HG03520 (cell line): ENCODE results near the gene EPB41L3.
"Not testable (repeated sequence)": the region's sequence is repeated elsewhere in the genome, so short reads cannot be mapped to it uniquely, and the experiment has no call there.

Source experiments
- ATAC-seq: cut with Tn5 transposase; IDR thresholded peaks from one replicate; pipeline ENCODE4 v1.9.1; 2021; ENCODE audit warnings: mild to moderate bottlenecking, moderate library complexity; ENCODE audit not compliant: unreplicated experiment

EPB41L3 gene

DNA sequence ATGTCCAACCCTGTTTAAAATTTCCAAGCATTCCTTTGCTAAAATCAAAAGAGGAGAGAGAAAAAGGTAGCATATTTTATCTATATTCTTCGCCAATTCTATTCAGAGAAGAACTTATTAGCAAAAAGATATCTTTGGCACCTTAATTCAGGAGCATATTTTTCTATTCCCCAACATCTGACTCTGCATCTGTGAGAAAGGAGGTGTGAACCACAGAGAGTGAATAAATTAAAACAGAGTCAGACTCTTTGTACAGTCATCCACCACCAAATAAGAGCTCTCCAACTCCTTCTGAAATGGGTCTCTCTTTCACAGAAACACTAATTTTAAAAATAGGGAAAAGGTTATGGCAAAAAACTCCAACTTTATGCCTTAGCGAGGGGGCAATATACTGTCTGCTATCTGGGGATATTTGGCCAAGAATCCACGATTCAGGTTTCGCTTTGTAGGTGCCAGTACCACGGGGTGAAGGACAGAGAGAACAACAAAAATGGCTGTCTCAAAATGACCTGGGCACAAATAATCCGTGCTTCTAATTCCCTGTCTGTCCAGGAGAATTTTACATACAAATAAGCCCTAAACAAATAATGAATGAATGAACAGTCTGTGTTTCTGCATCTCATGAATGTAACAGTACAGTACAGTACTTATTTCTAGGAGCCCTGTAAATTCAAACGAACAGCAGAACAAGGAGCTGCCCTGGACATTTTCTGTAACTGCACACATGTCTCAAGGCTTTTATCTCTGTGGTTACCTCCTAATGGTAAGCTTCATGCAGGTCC lies 43.4 kb downstream of the EPB41L3 start:
- ATAC-seq: no peak

DNA sequence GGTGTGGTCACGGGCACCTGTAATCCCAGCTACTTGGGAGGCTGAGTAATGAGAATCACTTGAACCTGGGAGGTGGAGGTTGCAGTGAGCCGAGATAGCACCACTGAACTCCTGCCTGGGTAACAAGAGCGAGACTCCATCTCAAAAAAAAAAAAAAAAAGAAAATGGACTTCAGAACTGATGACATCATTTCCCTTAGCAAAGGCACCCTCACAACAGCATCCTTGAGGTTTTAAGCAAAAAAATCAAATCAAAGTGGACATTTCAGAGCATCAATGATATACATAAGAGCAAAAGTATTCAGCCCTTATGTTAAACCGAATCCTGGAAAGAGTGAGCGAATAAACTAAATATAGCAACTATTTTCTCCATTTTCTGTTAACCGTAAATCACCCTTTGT lies 45.3 kb downstream of the EPB41L3 start:
- ATAC-seq: no peak

DNA sequence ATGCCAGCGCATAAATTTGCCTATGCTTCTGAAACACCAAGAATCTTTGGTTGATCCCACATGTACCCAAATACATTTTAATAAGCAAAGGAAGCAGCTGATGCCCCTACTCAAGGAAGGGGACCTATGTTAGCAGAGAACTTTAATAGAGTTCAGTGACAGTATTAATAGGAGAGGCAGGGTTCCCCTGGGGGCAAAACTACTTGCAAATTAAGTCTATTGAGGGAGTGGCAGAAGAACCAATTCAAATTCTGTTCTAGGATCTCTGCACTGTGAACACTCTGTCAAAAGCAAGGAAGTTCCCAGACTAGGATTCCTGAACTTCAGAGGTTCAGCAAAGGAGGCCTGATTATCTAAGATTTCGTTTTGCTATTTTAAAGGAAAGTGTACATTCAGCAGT lies 47.5 kb downstream of the EPB41L3 start:
- no peak for ATAC-seq

DNA sequence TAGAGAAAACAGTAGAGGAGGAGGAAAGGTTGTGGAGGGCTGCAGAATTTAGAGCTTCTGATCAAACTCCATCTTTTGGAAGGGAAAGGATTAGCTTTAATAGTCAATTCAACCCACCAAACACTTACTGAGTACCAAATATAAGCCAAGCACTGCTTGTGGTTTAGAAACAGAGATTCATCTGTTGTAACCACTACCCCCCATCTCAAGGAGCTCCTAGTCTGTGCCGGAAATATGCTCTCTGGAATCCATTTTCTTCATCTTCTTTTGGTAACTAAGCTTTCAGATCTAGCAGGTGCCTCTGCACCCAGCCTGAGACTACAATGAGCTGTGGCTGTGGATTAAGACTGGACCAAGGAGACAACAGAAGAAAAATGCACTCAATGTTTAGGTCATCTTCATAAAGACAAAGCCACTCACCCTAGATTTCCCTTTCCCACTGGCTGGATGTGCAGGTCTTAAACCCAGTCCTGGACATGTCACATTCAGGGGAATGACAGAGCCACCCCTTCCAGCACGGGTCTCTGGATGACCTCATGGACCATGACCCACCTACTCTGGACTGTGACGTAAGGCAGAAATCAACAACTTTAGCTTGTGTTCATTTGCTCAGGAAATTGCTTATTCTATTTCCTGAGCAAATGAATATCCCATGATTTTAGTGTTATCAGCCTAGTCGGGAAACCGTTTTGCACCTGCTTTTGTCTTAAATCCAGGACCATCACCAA lies 52.9 kb downstream of the EPB41L3 start:
- ATAC-seq: no peak

DNA sequence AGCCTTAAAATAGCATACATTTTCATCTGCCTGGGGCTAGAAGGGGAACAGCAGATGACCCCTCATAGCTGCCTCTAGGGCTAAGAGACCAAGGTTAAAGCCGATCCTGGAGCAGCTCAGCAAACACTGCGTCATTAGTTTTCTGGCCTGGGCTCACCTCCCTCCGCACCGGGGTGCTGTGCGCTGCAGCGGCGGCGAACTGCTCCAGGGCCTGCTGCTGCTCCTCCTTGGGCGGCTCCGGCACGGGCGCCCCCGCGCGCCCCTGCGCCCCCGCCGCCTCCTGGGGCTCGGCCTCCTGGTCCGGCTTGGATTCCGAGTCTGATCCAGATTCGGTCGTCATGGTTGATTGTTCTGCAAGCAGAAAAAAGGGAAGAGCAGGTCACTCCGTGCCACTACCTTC lies 55.0 kb downstream of the EPB41L3 start:
- no peak for ATAC-seq

DNA sequence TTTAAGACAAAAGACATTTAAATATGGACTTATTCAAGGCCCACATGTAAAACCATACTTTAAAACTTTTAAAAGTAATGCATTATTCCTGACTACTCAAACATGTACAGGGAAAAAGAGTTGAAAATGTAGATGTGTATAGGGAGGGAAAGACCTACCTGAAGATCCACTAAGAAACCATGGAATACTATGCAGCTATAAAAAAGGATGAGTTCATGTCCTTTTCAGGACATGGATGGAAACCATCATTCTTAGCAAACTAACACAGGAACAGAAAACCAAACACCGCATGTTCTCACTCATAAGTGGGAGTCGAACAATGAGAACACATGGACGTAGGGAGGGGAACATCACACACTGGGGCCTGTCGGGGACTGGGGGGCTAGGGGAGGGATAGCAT lies 55.8 kb downstream of the EPB41L3 start:
- ATAC-seq: not testable (repeated sequence)

DNA sequence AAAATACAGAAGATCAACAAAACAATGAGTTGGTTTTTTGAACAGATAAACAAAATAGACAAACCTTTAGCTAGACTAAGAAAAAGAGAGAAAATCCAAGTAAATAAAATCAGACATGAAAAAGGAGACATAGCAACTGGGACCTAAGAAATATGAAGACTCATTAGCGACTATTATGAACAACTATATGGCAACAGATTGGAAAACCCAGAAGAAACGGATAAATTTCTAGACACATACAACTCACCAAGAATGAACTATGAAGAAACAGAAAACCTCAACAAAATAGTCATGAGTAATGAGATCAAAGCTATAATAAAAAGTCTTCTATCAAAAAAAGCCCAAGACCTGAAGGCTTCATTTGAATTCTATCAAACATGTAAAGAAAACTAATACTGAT lies 59.3 kb downstream of the EPB41L3 start:
- no peak for ATAC-seq

DNA sequence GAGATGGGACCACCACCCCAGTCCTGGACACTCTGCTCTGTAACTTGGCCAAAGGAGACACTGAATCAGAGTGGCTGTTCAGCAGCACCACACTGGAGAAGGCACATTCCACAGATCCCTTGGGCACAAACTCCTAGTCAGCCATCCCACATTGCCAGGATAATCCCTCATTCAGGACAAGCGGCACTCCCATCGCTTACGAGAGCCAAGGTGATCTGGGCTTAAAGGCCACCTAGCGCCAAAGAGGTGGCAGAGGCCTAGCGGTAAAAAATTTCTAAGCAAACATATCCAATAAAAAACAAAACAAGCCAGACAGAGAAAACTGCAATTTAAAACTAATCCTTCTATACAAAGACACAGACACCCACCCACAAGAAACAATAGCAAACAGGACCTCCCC lies 62.2 kb downstream of the EPB41L3 start:
- no peak for ATAC-seq

DNA sequence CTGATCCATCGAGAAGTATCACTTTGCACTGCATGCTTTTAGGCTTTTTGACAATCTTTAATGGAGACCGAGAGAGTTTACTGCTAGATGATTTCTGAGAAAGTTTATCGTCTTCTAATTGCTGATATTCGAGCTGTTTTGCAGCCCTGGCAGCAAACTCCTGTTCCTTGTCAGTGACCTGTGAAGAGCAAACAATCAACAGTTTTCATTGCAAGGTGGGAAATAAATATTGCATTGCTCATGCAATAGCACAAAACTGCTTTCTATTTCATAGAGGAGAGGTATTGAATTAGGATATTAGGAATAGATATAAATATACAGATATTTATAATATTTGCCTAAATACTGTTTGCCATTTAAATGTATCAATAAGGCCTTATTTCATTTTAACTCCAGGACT lies 65.5 kb downstream of the EPB41L3 start:
- ATAC-seq: no peak

DNA sequence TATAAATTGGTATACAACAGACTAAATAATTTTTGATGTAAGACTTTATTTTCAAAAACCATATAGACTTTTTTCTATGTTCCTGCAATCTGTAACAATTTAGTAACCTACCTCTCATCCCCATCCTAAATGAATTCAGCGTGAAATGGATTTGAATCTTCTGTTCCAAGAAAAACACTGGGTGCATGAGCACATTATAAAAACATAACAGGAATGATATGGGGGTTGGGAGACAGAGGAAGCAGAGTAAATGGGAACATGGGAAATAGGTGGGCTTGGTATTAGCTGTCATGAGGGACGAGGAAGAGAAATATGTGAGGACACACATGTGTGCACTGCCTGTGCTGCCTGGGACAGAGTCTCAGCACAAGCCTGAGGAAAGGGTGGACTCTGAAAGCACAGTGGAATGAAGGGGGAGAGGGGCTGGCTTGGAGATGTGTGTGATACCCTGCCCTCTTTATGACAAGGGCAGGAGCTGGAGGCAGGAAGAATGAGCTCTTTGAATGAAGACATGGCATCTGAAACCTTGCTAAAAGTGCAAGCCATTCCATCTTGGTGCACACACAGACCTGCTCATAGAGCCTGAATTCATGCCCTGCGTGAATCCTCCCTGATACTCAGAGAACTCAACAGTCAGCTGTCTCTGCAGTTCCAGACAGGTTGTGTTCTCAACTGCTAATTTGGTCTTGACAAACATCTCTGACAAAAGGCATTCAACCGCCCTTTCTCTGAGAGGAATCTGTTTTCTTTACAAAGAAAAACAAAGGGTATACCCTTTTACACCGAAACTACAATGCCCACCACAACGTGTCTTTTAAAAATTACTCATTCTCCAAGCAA lies 66.6 kb downstream of the EPB41L3 start:
- ATAC-seq: no peak

DNA sequence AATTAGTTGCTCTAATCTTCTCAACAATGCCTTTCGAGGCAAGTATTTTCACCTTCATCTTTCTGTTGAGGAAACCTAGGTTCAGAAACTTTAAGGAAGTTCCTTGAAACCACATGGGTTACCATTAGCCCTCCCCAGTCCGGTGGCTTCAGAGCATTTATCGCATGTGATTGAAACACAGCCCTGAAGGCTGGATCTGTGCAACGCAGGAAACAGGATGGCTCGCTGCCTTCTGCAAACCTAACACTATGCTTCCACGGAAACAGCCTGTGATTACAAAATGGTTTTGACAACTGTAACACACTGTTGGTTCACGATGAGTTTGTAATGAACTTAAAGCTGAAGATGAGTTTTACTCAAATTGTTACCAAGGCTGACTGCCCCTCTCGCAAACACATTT lies 68.5 kb downstream of the EPB41L3 start:
- no peak for ATAC-seq

DNA sequence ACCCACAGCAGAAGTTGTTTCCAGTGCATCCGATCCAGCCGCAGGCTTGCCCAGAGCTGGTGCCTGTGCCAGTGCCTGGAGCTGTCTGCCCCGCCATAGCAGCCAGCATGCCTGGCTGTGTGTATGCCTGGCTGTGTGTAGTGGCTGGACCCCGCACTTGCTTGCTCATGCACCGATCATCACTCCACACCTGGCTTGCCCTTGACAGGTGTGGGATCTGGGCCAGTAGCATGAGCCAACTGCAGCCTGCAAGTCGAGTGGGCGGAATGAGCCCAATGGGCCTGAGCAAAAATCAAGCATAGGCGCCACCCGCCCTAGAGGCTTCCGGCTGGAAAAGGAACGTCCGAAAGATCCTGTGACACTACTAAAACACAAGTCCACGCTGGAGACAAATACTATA lies 74.5 kb downstream of the EPB41L3 start:
- no peak for ATAC-seq

DNA sequence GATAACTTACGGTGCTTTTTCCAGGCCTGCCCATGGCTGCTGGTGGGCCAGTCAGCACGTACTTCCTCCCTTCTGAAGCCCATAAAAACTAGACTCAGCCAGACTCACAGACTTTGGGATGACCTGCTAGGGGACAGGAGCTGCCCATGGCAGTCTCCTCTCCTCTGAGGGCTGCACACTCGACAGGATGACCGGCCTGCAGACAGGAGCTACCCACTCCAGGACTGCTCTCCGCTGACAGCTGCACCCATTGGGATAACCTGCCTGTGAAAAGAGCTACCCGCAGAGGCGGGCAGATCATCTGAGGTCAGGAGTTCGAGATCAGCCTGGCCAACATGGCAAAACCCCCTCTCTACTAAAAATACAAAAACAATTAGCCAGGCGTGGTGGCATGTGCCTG lies 75.4 kb downstream of the EPB41L3 start:
- no peak for ATAC-seq

DNA sequence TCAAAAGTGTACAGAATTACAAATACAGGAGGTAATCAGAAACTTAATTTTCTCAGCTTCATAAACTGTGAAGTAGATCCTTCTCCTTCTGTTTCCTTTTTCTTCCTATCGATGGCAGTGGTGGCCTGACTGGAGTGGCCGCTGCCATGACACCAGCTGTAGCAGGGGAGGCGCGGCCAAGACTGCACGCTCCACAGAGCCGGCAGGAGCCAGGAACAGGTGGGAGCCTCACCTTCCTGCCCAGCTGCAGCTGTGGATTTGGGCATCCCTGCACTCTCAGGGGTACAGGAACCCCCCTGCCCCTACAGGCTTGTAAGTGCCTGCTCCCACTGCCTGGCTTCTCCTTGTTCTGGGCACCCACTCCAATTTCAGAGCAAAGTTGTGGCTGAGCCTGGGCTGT lies 76.1 kb downstream of the EPB41L3 start:
- no peak for ATAC-seq

DNA sequence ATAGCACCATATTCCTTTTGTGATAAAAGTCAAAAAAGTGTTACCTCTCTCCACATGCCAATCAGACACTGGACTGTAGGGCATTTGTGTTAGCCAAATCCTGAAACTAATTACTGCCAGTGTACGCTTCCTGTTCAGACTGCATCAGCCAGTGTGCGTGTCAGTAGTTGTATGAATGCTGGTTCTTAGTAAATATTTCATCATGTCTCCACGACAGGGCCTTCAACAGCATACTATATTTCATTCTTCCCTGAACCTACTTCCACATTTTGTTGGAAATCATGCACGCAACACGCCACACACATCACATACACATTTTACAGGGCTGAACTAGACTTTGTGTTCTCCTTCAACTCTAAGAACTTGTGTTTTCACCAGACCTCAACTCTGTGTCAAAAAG lies 77.5 kb downstream of the EPB41L3 start:
- no peak for ATAC-seq

DNA sequence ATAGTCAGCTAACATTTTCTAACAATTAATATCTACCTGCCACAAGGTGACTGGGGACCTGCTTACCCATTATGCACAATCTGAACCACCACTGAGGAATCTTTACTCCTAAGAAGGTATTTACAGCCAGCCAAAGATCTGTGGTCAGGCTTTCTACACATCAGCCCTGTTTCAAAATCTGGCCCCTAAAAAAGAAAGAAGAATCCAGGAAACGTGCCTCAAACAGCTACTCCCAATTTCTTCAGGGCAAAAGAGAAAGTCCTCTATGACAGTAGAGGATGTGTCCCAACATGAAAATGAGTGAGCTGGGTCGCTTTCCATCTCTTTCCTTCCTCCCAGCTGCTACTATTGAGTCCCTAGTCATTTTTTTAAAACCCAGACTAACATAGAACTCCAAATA lies 79.5 kb downstream of the EPB41L3 start:
- no peak for ATAC-seq

DNA sequence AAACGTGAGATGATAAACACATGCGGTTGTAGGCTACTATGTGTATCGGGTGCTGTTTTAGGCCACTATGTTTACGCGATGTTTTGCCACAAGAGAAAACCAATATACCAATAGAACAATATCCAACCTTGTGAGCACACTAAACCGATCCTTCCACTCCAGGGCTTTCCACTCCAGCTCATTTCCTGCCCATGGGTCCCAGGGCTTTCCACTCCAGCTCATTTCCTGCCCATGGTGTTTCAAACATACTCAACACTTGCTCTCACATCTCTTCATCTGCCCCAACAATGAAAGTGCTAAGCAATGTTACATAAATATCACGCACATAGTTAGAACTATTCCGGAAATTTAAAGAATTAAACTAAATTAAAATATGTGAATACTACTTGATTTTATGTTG lies 80.0 kb downstream of the EPB41L3 start:
- no peak for ATAC-seq

DNA sequence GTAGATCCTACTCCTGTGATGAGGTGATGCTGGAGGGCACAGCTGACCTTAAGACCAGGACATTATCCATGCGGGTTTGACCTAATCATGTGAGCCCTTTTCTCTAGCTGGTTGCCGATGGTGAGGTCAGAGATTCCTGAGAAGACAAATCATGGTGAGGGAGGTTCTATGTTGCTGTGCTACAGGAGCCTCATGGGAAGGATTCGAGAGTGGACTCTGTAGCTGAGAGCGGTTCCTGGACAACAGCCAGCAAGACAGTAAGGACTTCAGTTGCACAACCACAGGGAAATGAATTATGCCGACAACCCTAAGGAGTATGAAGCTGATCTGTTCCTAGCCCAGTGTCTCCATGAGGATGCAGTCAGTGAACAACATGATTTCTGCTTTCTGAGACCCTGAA lies 80.4 kb downstream of the EPB41L3 start:
- no peak for ATAC-seq

DNA sequence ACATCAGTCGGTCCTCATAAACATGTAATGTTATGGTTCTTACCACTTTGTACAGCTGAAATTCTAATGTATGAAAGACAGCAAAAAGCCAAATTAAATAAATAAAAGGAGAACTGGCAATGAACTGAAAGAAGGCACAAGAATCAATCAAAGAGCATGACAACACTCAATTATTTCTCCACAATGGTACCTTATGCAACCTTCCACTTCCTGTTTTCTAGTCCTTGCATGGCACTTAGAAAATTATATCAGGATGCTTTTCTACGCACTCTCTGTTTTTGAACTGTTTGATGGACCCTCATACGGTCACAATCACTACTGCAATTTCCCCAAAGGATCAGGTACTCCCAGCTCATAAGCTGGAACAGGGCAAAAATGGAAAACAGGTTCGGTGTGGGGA lies 81.6 kb downstream of the EPB41L3 start:
- ATAC-seq: no peak

DNA sequence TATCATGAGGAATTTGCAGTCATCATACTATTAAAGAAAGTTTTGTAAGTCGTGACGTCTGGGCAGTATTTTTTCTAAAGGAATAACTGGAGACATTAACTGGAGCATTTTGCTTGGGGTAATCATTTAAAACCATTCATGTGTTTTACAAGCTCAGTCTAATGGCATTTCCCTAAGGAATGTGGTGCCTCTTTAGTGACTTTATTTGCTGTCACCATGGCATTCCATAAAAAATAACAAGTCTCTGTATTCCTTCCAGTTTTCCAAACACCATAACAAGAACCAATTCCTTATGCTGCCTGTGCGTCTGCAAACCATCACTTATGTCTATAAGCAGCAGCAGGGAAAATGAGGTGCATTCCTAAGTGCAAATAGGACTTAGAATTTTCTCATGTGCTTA lies 82.8 kb downstream of the EPB41L3 start:
- no peak for ATAC-seq

DNA sequence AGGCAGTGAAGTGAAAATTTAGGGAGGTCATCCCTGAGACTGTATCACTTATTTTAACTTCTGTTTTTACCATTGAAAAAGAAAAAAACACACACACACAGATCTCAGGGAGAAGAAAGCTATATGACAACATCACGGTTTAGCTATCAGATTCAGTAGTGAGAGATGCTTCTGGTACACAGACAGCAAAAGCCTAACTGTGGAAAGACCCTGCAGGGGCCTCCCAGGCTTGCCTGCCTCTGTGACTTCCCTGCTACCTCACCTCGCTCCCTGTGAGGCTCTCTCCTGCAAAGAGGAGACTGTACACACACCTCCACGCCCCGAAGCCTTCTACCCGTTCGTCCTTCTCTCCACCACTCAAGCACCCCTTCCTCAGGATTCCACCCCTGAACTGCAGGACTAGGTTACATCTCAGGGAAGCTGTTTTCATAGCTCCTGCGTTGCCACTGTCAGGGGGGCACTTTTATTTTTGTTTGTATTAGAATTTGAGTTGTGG lies 86.3 kb downstream of the EPB41L3 start:
- no peak for ATAC-seq
